Measurements from ENCODE around the gene PTTG1. TPM values are rescaled to one million over a fixed set of nuclear protein-coding genes. Genes with fewer than 3 reads are reported as not detected.

Gene PTTG1
- total and polyA plus RNA-seq, 2 experiments from 2014 or later: 394 to 620 TPM

- no peak for TF ChIP-seq ZNF462 (CRISPR knock-in tag; IDR thresholded peaks at IDR 0.05)
- TF ChIP-seq CTCF (conservative IDR thresholded peaks at IDR 0.05; ENCODE audit: low read depth in 2 of 2): no peak
Observed at GRCh38 chr5:160398806-160399205, 22.8 kb upstream of the PTTG1 start (continued).

DNA sequence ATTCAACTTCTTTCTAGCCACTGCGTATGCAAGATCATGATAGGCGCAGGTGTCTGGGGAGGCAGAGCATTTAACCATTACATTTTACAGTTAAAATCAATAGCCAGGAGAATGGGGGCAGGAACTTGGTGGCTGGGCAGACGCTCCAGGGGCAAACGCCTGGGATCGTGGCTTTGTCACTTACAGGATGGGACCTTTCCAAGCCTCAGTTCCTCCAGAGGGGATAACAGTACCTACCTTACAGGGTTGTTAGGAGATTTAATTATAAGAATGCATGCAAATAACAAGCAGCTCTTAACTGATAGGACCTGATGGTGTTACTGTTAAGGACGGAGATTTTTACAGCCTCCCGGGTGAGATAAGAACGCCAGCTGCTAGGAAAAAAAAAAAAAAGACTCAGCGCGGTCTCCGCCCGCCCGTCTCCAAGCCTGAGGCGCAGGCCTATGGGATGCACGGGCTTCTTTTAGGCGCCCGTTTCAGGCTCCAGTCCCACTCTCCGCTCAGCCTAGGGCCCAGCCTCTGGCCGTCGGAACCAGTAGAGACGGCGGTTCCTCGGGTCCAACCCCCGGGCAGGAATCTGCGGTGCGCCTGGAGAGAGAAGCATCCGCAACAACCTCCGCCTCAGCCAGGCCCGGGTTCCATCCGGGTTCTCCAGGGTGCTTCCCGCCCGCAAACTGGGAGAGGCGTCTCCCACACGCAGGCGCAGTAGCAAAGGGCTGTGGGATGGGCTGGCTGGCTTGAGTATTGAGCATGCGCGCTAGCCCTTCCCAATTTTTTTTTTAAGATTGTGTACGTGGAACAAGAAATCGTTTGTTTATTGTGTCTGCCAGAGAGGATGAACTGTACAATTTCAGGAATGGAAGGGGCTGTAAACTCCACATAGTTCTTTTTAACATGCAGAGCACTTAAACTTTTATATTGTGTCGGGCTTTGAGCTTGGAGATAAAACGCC is 22.0 kb upstream of the PTTG1 start, which contains the start of gene FAM200C:
TSS of gene FAM200C (minus strand) at position 653 of the 952 bp plus-strand sequence. CDS start 4,564 bp downstream, outside the sequence.
- peak; percentile 96 for DNase-seq (ENCODE audit: low spot score)
- TF ChIP-seq POLR2AphosphoS5 (IDR thresholded peaks at IDR 0.05; ENCODE audit: low read depth): peak; percentile 94
- TF ChIP-seq, protein P1, sequence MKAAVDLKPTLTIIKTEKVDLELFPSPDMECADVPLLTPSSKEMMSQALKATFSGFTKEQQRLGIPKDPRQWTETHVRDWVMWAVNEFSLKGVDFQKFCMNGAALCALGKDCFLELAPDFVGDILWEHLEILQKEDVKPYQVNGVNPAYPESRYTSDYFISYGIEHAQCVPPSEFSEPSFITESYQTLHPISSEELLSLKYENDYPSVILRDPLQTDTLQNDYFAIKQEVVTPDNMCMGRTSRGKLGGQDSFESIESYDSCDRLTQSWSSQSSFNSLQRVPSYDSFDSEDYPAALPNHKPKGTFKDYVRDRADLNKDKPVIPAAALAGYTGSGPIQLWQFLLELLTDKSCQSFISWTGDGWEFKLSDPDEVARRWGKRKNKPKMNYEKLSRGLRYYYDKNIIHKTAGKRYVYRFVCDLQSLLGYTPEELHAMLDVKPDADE (IDR thresholded peaks at IDR 0.05): no peak
- Histone ChIP-seq H3K27ac (ENCODE audit: low read depth) (peak within 1 kb of the TSS; percentile 86), H3K4me3 (peak within 1 kb of the TSS; percentile 69), H3K36me3 (ENCODE audit: insufficient read depth) (peaks cover 5% of the 10 kb centered on the region), H3K27me3 (ENCODE audit: insufficient read depth) (no peaks in the 10 kb centered on the region), H3K4me2 (peak within 1 kb of the TSS; percentile 86), H3K9me2 (ENCODE audit: insufficient read depth) (no peaks in the 10 kb centered on the region), H3F3A (replicated peaks; ENCODE audit: low read depth) (no peaks in the 10 kb centered on the region), H3K79me2 (replicated peaks; ENCODE audit: insufficient read depth) (peaks cover 18% of the 10 kb centered on the region), H4K20me1 (replicated peaks; ENCODE audit: insufficient read depth) (no peaks in the 10 kb centered on the region), H2AFZ (peak within 1 kb of the TSS; percentile 61; the same call in 1 of the 2 replicates), H3K4me1 (ENCODE audit: insufficient read depth) (peaks cover 8% of the 10 kb centered on the region)
- Mint-ChIP-seq H3K27ac (peak within 1 kb of the TSS; percentile 95), H3K9me3 (no peaks in the 10 kb centered on the region), H3K4me3 (peak within 1 kb of the TSS; percentile 84), H3K4me1 (peaks cover 11% of the 10 kb centered on the region; the same call in 2 of the 3 replicates), H3K36me3 (ENCODE audit: low read depth) (peaks cover 20% of the 10 kb centered on the region; the same call in 2 of the 3 replicates), H3K27me3 (ENCODE audit: insufficient read depth, low read depth, poor library complexity) (peaks cover 4% of the 10 kb centered on the region)
- peak; percentile 97 for ATAC-seq
